ENCODE measurements around the gene CGB2.
"Not testable (repeated sequence)": the region's sequence is repeated elsewhere in the genome, so short reads cannot be mapped to it uniquely, and the experiment has no call there.

DNA sequence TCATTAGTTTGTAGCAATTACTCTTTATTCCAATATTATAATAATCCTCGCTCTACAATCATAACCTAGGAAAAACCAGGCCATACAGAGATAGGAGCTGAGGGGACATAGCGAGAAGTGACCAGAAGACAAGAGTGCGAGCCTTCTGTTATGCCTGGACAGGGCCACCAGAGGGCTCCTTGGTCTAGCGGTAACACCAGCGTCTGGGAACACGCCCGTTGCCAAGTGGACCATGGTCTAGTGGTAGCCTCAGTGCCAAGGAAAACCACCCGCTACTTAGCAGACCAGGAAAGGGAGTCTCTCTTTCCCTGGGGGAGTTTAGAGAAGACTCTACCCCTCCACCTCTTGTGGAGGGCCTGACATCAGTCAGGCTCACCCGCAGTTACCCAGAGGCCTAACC is 43.2 kb downstream of the CGB2 start:
- not testable (repeated sequence) for TF ChIP-seq TEAD4 (IDR thresholded peaks at IDR 0.05); EGR1 (IDR thresholded peaks at IDR 0.05); YY1 (IDR thresholded peaks at IDR 0.05; ENCODE audit: low read depth)
- TF ChIP-seq, protein P1, sequence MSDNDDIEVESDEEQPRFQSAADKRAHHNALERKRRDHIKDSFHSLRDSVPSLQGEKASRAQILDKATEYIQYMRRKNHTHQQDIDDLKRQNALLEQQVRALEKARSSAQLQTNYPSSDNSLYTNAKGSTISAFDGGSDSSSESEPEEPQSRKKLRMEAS (IDR thresholded peaks at IDR 0.05): not testable (repeated sequence)
- TF ChIP-seq, protein P2, sequence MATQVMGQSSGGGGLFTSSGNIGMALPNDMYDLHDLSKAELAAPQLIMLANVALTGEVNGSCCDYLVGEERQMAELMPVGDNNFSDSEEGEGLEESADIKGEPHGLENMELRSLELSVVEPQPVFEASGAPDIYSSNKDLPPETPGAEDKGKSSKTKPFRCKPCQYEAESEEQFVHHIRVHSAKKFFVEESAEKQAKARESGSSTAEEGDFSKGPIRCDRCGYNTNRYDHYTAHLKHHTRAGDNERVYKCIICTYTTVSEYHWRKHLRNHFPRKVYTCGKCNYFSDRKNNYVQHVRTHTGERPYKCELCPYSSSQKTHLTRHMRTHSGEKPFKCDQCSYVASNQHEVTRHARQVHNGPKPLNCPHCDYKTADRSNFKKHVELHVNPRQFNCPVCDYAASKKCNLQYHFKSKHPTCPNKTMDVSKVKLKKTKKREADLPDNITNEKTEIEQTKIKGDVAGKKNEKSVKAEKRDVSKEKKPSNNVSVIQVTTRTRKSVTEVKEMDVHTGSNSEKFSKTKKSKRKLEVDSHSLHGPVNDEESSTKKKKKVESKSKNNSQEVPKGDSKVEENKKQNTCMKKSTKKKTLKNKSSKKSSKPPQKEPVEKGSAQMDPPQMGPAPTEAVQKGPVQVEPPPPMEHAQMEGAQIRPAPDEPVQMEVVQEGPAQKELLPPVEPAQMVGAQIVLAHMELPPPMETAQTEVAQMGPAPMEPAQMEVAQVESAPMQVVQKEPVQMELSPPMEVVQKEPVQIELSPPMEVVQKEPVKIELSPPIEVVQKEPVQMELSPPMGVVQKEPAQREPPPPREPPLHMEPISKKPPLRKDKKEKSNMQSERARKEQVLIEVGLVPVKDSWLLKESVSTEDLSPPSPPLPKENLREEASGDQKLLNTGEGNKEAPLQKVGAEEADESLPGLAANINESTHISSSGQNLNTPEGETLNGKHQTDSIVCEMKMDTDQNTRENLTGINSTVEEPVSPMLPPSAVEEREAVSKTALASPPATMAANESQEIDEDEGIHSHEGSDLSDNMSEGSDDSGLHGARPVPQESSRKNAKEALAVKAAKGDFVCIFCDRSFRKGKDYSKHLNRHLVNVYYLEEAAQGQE (IDR thresholded peaks at IDR 0.05; ENCODE audit: low read depth): not testable (repeated sequence)
